ENCODE results near the gene SBF1. TPM values are rescaled to one million over a fixed set of nuclear protein-coding genes. Genes with fewer than 3 reads are reported as not detected.

SBF1 gene
- total and polyA plus RNA-seq, 2 donors (not counting 1 experiment from before 2014, with no cell fraction given): 110 to 254 TPM

DNA sequence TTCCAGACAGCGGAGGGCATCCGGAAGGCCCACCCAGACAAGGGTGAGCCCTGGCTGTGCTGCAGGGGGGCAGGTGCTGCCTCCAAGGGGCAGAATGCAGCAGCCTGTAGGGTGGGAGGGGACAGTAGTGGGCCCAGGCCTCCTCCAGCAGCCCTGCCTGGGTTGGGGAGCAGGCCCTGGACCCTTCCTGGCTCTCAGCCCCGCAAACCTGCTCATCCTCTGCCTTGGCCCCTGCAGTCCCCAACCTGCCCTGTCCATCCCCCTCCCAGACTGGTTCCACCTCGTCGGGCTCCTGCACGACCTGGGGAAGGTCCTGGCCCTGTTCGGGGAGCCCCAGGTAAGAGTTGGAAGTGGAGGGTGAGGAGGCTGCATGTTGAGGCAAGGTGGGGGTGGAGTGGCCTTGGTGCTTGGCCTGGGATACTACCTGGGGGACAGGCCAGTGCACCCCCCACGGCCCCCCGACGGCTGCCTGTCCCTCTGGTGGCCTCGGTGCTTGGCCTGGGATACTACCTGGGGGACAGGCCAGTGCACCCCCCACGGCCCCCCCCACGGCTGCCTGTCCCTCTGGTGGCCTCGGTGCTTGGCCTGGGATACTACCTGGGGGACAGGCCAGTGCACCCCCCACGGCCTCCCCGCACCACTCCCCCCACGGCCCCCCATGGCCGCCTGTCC lies 13.3 kb upstream of the SBF1 start:
- H3K79me2 ChIP-seq (ENCODE audit: control insufficient read depth, insufficient read depth, low read length): peaks cover 4% of the 10 kb centered on the region
- WGBS (ENCODE audit: insufficient coverage): 86% methylated on average over 11 of the region's 18 CpGs
- H3K27ac ChIP-seq (ENCODE audit: low read length in 2 of 2): no peak overlapping the region
- DNase-seq (no peak), ATAC-seq (ENCODE audit: low read depth) (no peak)
- peaks cover 0 to 8% (median 0%) of the 10 kb centered on the region in 4 experiments for H3K27me3 ChIP-seq (replicated peaks in 1 of 4; ENCODE audit: control extremely low read depth in 1 of 4, control insufficient read depth in 3 of 4, insufficient read depth in 4 of 4, low read length in 3 of 4)
- H3K4me2 ChIP-seq (replicated peaks; ENCODE audit: low read depth, low read length, poor library complexity, severe bottlenecking): no peak overlapping the region
- H4K20me1 ChIP-seq (ENCODE audit: control insufficient read depth, insufficient read depth, low read length, poor library complexity, severe bottlenecking): no peaks in the 10 kb centered on the region
- CTCF ChIA-PET: no interaction called here
- Mint-ChIP-seq H3K4me3 (no peak overlapping the region), H3K9me3 (ENCODE audit: insufficient read depth) (no peaks in the 10 kb centered on the region), H3K27me3 (no peaks in the 10 kb centered on the region), H3K4me1 (peaks cover 22% of the 10 kb centered on the region), H3K27ac (no peak overlapping the region)
- intact Hi-C loops (cut with micrococcal nuclease): no loop called here
- POLR2A ChIA-PET: no interaction called here
- no peaks in the 10 kb centered on the region for H3K36me3 ChIP-seq (replicated peaks in 1 of 2; ENCODE audit: control extremely low read depth in 1 of 2, control insufficient read depth in 1 of 2, extremely low read depth in 1 of 2, insufficient read depth in 2 of 2, low read length in 1 of 2)
- no peak overlapping the region for H2AFZ ChIP-seq (ENCODE audit: insufficient read depth, low read depth, low read length, poor library complexity, severe bottlenecking)
- H3K9ac ChIP-seq (ENCODE audit: low read length): no peak overlapping the region
- H3K9me3 ChIP-seq (ENCODE audit: control extremely low read depth in 1 of 3, control insufficient read depth in 2 of 3, insufficient read depth in 1 of 3, low read length in 2 of 3): no peaks in the 10 kb centered on the region
- peaks cover 13 to 22% of the 10 kb centered on the region in 2 donors for H3K4me1 ChIP-seq (ENCODE audit: control insufficient read depth in 2 of 2, insufficient read depth in 2 of 2, low read length in 2 of 2)
- no peak overlapping the region for H3K4me3 ChIP-seq (ENCODE audit: control extremely low read depth in 1 of 5, extremely low read depth in 1 of 5, insufficient read depth in 1 of 5, low read depth in 2 of 5, low read length in 4 of 5)
- TF ChIP-seq CTCF (IDR thresholded peaks at IDR 0.05): no peak
- no peak for TF ChIP-seq EZH2 (IDR thresholded peaks at IDR 0.05; ENCODE audit: borderline replicate concordance, insufficient read depth, low read depth, low read length, poor library complexity, severe bottlenecking)

- POLR2A ChIA-PET: no interaction called here
- intact Hi-C loops (cut with micrococcal nuclease): no loop called here
- H3K9ac ChIP-seq (ENCODE audit: low read length): no peak overlapping the region
Observed at GRCh38 chr22:50487290-50488005, 12.6 kb upstream of the SBF1 start.

More at GRCh38 chr22:50487290-50488005, 12.6 kb upstream of the SBF1 start:
- Histone ChIP-seq H3K9me3 (ENCODE audit: control extremely low read depth in 1 of 3, control insufficient read depth in 2 of 3, insufficient read depth in 1 of 3, low read length in 2 of 3) (no peaks in the 10 kb centered on the region), H3K36me3 (replicated peaks in 1 of 2; ENCODE audit: control extremely low read depth in 1 of 2, control insufficient read depth in 1 of 2, extremely low read depth in 1 of 2, insufficient read depth in 2 of 2, low read length in 1 of 2) (no peaks in the 10 kb centered on the region), H3K27me3 (replicated peaks in 1 of 4; ENCODE audit: control extremely low read depth in 1 of 4, control insufficient read depth in 3 of 4, insufficient read depth in 4 of 4, low read length in 3 of 4) (peaks cover 0 to 15% (median 2%) of the 10 kb centered on the region in 4 experiments), H3K4me2 (replicated peaks; ENCODE audit: low read depth, low read length, poor library complexity, severe bottlenecking) (peak overlapping the region; percentile 17), H3K4me3 (ENCODE audit: control extremely low read depth in 1 of 5, extremely low read depth in 1 of 5, insufficient read depth in 1 of 5, low read depth in 2 of 5, low read length in 4 of 5) (no peak overlapping the region), H3K27ac (ENCODE audit: low read length in 2 of 2) (no peak overlapping the region), H2AFZ (ENCODE audit: insufficient read depth, low read depth, low read length, poor library complexity, severe bottlenecking) (no peak overlapping the region), H4K20me1 (ENCODE audit: control insufficient read depth, insufficient read depth, low read length, poor library complexity, severe bottlenecking) (peaks cover 5% of the 10 kb centered on the region), H3K4me1 (ENCODE audit: control insufficient read depth in 2 of 2, insufficient read depth in 2 of 2, low read length in 2 of 2) (peaks cover 13 to 27% of the 10 kb centered on the region in 2 donors), H3K79me2 (ENCODE audit: control insufficient read depth, insufficient read depth, low read length) (peaks cover 4% of the 10 kb centered on the region)
- H3K4me1 Mint-ChIP-seq: peaks cover 22% of the 10 kb centered on the region
- no peak for TF ChIP-seq EZH2 (IDR thresholded peaks at IDR 0.05; ENCODE audit: borderline replicate concordance, insufficient read depth, low read depth, low read length, poor library complexity, severe bottlenecking)
- no peak for TF ChIP-seq CTCF (IDR thresholded peaks at IDR 0.05)
- no peak for DNase-seq
- WGBS (ENCODE audit: insufficient coverage): 87% methylated on average over 14 of the region's 23 CpGs
- no peak for ATAC-seq (ENCODE audit: low read depth)
- H3K4me3 Mint-ChIP-seq: no peak overlapping the region
- no peaks in the 10 kb centered on the region for H3K27me3 Mint-ChIP-seq
- CTCF ChIA-PET: interaction anchor here (1.1 to 2.0 kb wide), 2 partner anchors 38 to 159 kb away, joined by 3 to 4 read pairs; partner anchors contain the start of gene SCO2
- no peaks in the 10 kb centered on the region for H3K9me3 Mint-ChIP-seq (ENCODE audit: insufficient read depth)
- H3K27ac Mint-ChIP-seq: no peak overlapping the region

All from B cell (primary cell).